Trophoblast cell (in vitro differentiated cells and primary cell): ENCODE measurements around the gene RIMBP2.
A peak's percentile ranks its signal among the peaks of the same experiment; 100 is the strongest.

ENCODE experiments used
- DNase-seq, 2 donors: peaks; one replicate each; pipeline ENCODE4 v3.0.0-alpha.2; 2016
- H2AFZ ChIP-seq: 2 replicates; pipeline ENCODE4 v1.6.1; 2013; ENCODE audit warnings: low read length, moderate library complexity, mild to moderate bottlenecking; ENCODE audit not compliant: insufficient read depth, poor library complexity
- H2AK5ac ChIP-seq: 2 replicates; pipeline ENCODE4 v1.6.1; 2013; ENCODE audit warnings: mild to moderate bottlenecking, low read length
- H2BK120ac ChIP-seq: 2 replicates; pipeline ENCODE4 v1.6.1; 2013; ENCODE audit warnings: low read length, mild to moderate bottlenecking, moderate library complexity; ENCODE audit not compliant: insufficient read depth, poor library complexity
- H2BK12ac ChIP-seq: 2 replicates; pipeline ENCODE4 v1.6.1; 2013; ENCODE audit warnings: mild to moderate bottlenecking, low read length, moderate library complexity
- H2BK5ac ChIP-seq: 2 replicates; pipeline ENCODE4 v1.6.1; 2013; ENCODE audit warnings: low read length, low read depth, moderate library complexity, mild to moderate bottlenecking; ENCODE audit not compliant: poor library complexity
- H3K14ac ChIP-seq: 2 replicates; pipeline ENCODE4 v1.6.1; 2013; ENCODE audit warnings: mild to moderate bottlenecking, low read length
- H3K18ac ChIP-seq: 2 replicates; pipeline ENCODE4 v1.6.1; 2013; ENCODE audit warnings: mild to moderate bottlenecking, low read length
- H3K23ac ChIP-seq: 2 replicates; pipeline ENCODE4 v1.6.1; 2013; ENCODE audit warnings: low read length
- H3K27ac ChIP-seq: 2 replicates; pipeline ENCODE4 v1.5.1; 2013; ENCODE audit warnings: low read depth, mild to moderate bottlenecking, inconsistent platforms, low read length, moderate library complexity
- H3K27me3 ChIP-seq: 2 replicates; pipeline ENCODE4 v1.6.1; 2013; ENCODE audit warnings: inconsistent platforms, mild to moderate bottlenecking, low read length, moderate library complexity; ENCODE audit not compliant: insufficient read depth
- H3K36me3 ChIP-seq, 2 experiments: 1 replicate in 1 of 2; 2 replicates in 1 of 2; pipeline ENCODE4 v1.6.1; 2013; ENCODE audit warnings: low read length in 2 of 2, mild to moderate bottlenecking in 2 of 2, moderate library complexity in 1 of 2; ENCODE audit not compliant: insufficient read depth in 2 of 2, control insufficient read depth in 1 of 2
- H3K4ac ChIP-seq: 2 replicates; pipeline ENCODE4 v1.6.1; 2013; ENCODE audit warnings: low read depth, mild to moderate bottlenecking, low read length, moderate library complexity
- H3K4me1 ChIP-seq, 2 experiments: 1 replicate in 1 of 2; 2 replicates in 1 of 2; pipeline ENCODE4 v1.6.1; 2013; ENCODE audit warnings: low read length in 2 of 2, mild to moderate bottlenecking in 2 of 2, moderate library complexity in 1 of 2; ENCODE audit not compliant: insufficient read depth in 2 of 2, control insufficient read depth in 1 of 2
- H3K4me2 ChIP-seq: 2 replicates; pipeline ENCODE4 v1.6.1; 2013; ENCODE audit warnings: inconsistent platforms, mild to moderate bottlenecking, low read length, moderate library complexity
- H3K4me3 ChIP-seq: 2 replicates; pipeline ENCODE4 v1.5.1; 2013; ENCODE audit warnings: mild to moderate bottlenecking, low read depth, low read length, inconsistent platforms
- H3K79me1 ChIP-seq: one replicate; pipeline ENCODE4 v1.6.1; 2013; ENCODE audit warnings: low read length
- H3K79me2 ChIP-seq: 2 replicates; pipeline ENCODE4 v1.6.1; 2013; ENCODE audit warnings: low read length, mild to moderate bottlenecking; ENCODE audit not compliant: control insufficient read depth, insufficient read depth, poor library complexity
- H3K9ac ChIP-seq: 2 replicates; pipeline ENCODE4 v1.6.1; 2013; ENCODE audit warnings: mild to moderate bottlenecking, low read length
- H3K9me3 ChIP-seq: 2 replicates; pipeline ENCODE4 v1.6.1; 2013; ENCODE audit warnings: low read depth, mild to moderate bottlenecking, control low read depth, inconsistent platforms, low read length; ENCODE audit not compliant: insufficient read depth
- H4K12ac ChIP-seq: 2 replicates; pipeline ENCODE4 v1.6.1; 2013; ENCODE audit warnings: low read depth, mild to moderate bottlenecking, low read length, moderate library complexity
- H4K8ac ChIP-seq: 2 replicates; pipeline ENCODE4 v1.6.1; 2013; ENCODE audit warnings: low read depth, mild to moderate bottlenecking, low read length, moderate library complexity
- H4K91ac ChIP-seq: one replicate; pipeline ENCODE4 v1.6.1; 2013; ENCODE audit warnings: low read depth, mild to moderate bottlenecking, low read length, moderate library complexity
- WGBS: extraction: QIAGEN DNeasy Blood & Tissue Kit; methylation state at CpG from one replicate; pipeline ENCODE4 v1.1.7; 2013; ENCODE audit warnings: missing lambda C conversion rate; ENCODE audit not compliant: insufficient read length, insufficient coverage; ENCODE audit errors: extremely low coverage; 5-methylcytosine and 5-hydroxymethylcytosine counted together

Gene RIMBP2

GRCh38 chr12:130439250-130439649, 276.8 kb downstream of the RIMBP2 start:
- no CpG with 5 or more reads among the region's 3 CpGs for WGBS
- no peak overlapping the region for H3K23ac ChIP-seq
- no peak overlapping the region for H3K4me2 ChIP-seq
- H3K18ac ChIP-seq = no peak overlapping the region
- H3K4ac ChIP-seq = no peak overlapping the region
- no peak overlapping the region for H2BK12ac ChIP-seq
- H2BK120ac ChIP-seq = no peak overlapping the region
- no peaks in the 10 kb centered on the region for H3K79me2 ChIP-seq
- H3K4me3 ChIP-seq = peak overlapping the region; percentile 16
- H3K9me3 ChIP-seq = peaks cover 23% of the 10 kb centered on the region
- no peak overlapping the region for H2AK5ac ChIP-seq
- no peak overlapping the region for H3K27ac ChIP-seq
- no peak overlapping the region for H4K12ac ChIP-seq
- no peak overlapping the region for H4K91ac ChIP-seq
- no peak overlapping the region for H2AFZ ChIP-seq
- no peaks in the 10 kb centered on the region for H3K4me1 ChIP-seq
- no peak overlapping the region for H2BK5ac ChIP-seq
- H3K79me1 ChIP-seq = no peaks in the 10 kb centered on the region
- no peak overlapping the region for H3K14ac ChIP-seq
- H3K9ac ChIP-seq = no peak overlapping the region
- no peak overlapping the region for H4K8ac ChIP-seq
- H3K36me3 ChIP-seq = no peaks in the 10 kb centered on the region
- no peaks in the 10 kb centered on the region for H3K27me3 ChIP-seq
- DNase-seq = no peak

- no peaks in the 10 kb centered on the region for H3K79me2 ChIP-seq
- no peak overlapping the region for H3K4me3 ChIP-seq
- H3K9me3 ChIP-seq = peaks cover 26% of the 10 kb centered on the region
- H4K8ac ChIP-seq = no peak overlapping the region
- no peak overlapping the region for H2AK5ac ChIP-seq
- no peak overlapping the region for H3K4me2 ChIP-seq
- H2BK5ac ChIP-seq = no peak overlapping the region
- H3K9ac ChIP-seq = no peak overlapping the region
- H2BK12ac ChIP-seq = no peak overlapping the region
- H2BK120ac ChIP-seq = no peak overlapping the region
- H3K14ac ChIP-seq = no peak overlapping the region
- no peak for DNase-seq
- no peak overlapping the region for H4K12ac ChIP-seq
- H3K18ac ChIP-seq = no peak overlapping the region
- no peaks in the 10 kb centered on the region for H3K27me3 ChIP-seq
- H3K4me1 ChIP-seq = no peaks in the 10 kb centered on the region
- no peak overlapping the region for H3K23ac ChIP-seq
- H3K79me1 ChIP-seq = no peaks in the 10 kb centered on the region
- no peaks in the 10 kb centered on the region for H3K36me3 ChIP-seq
- H2AFZ ChIP-seq = no peak overlapping the region
- no peak overlapping the region for H3K4ac ChIP-seq
- 100% methylated on average over 3 of the region's 13 CpGs for WGBS
- H4K91ac ChIP-seq = no peak overlapping the region
- no peak overlapping the region for H3K27ac ChIP-seq
These were observed 277.4 kb downstream of the RIMBP2 start for GRCh38 chr12:130438711-130439110.

GRCh38 chr12:130438243-130438620, 277.9 kb downstream of the RIMBP2 start:
- Histone ChIP-seq H3K27ac (no peak overlapping the region), H4K91ac (no peak overlapping the region), H3K4me2 (no peak overlapping the region), H3K27me3 (no peaks in the 10 kb centered on the region), H3K79me1 (no peaks in the 10 kb centered on the region), H2AK5ac (no peak overlapping the region), H2BK12ac (no peak overlapping the region), H3K9me3 (peaks cover 30% of the 10 kb centered on the region), H3K18ac (no peak overlapping the region), H3K4me3 (no peak overlapping the region), H2BK5ac (no peak overlapping the region), H4K12ac (no peak overlapping the region), H4K8ac (no peak overlapping the region), H3K79me2 (no peaks in the 10 kb centered on the region), H3K4me1 (no peaks in the 10 kb centered on the region), H3K36me3 (no peaks in the 10 kb centered on the region), H2AFZ (no peak overlapping the region), H3K14ac (no peak overlapping the region), H3K4ac (no peak overlapping the region), H3K23ac (no peak overlapping the region), H2BK120ac (no peak overlapping the region), H3K9ac (no peak overlapping the region)
- WGBS = no CpG with 5 or more reads among the region's 19 CpGs
- DNase-seq = no peak

GRCh38 chr12:130437555-130438242, 278.4 kb downstream of the RIMBP2 start:
- Histone ChIP-seq H4K12ac (no peak overlapping the region), H4K8ac (no peak overlapping the region), H2AK5ac (no peak overlapping the region), H3K27me3 (no peaks in the 10 kb centered on the region), H3K79me2 (no peaks in the 10 kb centered on the region), H3K9ac (no peak overlapping the region), H3K4me3 (no peak overlapping the region), H3K4ac (no peak overlapping the region), H3K4me1 (no peaks in the 10 kb centered on the region), H4K91ac (no peak overlapping the region), H3K79me1 (no peaks in the 10 kb centered on the region), H2BK5ac (no peak overlapping the region), H3K4me2 (no peak overlapping the region), H3K27ac (no peak overlapping the region), H2BK120ac (no peak overlapping the region), H2BK12ac (no peak overlapping the region), H2AFZ (no peak overlapping the region), H3K23ac (no peak overlapping the region), H3K9me3 (peaks cover 31% of the 10 kb centered on the region), H3K14ac (no peak overlapping the region), H3K18ac (no peak overlapping the region), H3K36me3 (no peaks in the 10 kb centered on the region)
- no CpG with 5 or more reads among the region's 16 CpGs for WGBS
- DNase-seq = no peak
